Nephron progenitor cell (in vitro differentiated cells): ENCODE data around the gene LRRC38.
A peak's percentile ranks its signal among the peaks of the same experiment; 100 is the strongest.

Source experiments
- DNase-seq: peaks from one replicate; pipeline ENCODE4 v3.0.0; 2021
- H3K27ac Mint-ChIP-seq: 2 replicates; pipeline ENCODE4 v1.8.0; 2021; ENCODE audit warnings: mild to moderate bottlenecking, moderate library complexity, mixed read lengths
- H3K27me3 Mint-ChIP-seq: 2 replicates; pipeline ENCODE4 v1.8.0; 2021; ENCODE audit warnings: mild to moderate bottlenecking, low read depth, mixed read lengths; ENCODE audit not compliant: poor library complexity
- H3K36me3 Mint-ChIP-seq: 2 replicates; pipeline ENCODE4 v1.8.0; 2021; ENCODE audit warnings: low read depth, mixed read lengths
- H3K4me1 Mint-ChIP-seq: 2 replicates; pipeline ENCODE4 v1.8.0; 2021; ENCODE audit warnings: mixed read lengths
- H3K4me3 Mint-ChIP-seq: 2 replicates; pipeline ENCODE4 v1.8.0; 2021; ENCODE audit warnings: mild to moderate bottlenecking, moderate library complexity, mixed read lengths
- H3K9me3 Mint-ChIP-seq: 2 replicates; pipeline ENCODE4 v1.8.0; 2021; ENCODE audit warnings: mild to moderate bottlenecking, moderate library complexity, mixed read lengths
- TF ChIP-seq, protein P1 (sequence below): fragments of 200-600 bp; sonication (generic); IDR thresholded peaks from 2 replicates; pipeline ENCODE4 v1.5.0; 2021; ENCODE audit warnings: antibody characterized with exemption

LRRC38 gene

GRCh38 chr1:13528320-13528719 lies 14.5 kb upstream of the LRRC38 start:
- H3K4me1 Mint-ChIP-seq: peaks cover 4% of the 10 kb centered on the region

GRCh38 chr1:13523780-13524477 lies 10.1 kb upstream of the LRRC38 start:
- TF ChIP-seq, protein P1, sequence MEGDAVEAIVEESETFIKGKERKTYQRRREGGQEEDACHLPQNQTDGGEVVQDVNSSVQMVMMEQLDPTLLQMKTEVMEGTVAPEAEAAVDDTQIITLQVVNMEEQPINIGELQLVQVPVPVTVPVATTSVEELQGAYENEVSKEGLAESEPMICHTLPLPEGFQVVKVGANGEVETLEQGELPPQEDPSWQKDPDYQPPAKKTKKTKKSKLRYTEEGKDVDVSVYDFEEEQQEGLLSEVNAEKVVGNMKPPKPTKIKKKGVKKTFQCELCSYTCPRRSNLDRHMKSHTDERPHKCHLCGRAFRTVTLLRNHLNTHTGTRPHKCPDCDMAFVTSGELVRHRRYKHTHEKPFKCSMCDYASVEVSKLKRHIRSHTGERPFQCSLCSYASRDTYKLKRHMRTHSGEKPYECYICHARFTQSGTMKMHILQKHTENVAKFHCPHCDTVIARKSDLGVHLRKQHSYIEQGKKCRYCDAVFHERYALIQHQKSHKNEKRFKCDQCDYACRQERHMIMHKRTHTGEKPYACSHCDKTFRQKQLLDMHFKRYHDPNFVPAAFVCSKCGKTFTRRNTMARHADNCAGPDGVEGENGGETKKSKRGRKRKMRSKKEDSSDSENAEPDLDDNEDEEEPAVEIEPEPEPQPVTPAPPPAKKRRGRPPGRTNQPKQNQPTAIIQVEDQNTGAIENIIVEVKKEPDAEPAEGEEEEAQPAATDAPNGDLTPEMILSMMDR: no peak

More at GRCh38 chr1:13528320-13528719, 14.5 kb upstream of the LRRC38 start:
- Mint-ChIP-seq H3K36me3 (no peaks in the 10 kb centered on the region), H3K27ac (no peak overlapping the region), H3K9me3 (peaks cover 22% of the 10 kb centered on the region), H3K27me3 (no peaks in the 10 kb centered on the region), H3K4me3 (no peak overlapping the region)
- TF ChIP-seq, protein P1: no peak
- DNase-seq: no peak

DNA sequence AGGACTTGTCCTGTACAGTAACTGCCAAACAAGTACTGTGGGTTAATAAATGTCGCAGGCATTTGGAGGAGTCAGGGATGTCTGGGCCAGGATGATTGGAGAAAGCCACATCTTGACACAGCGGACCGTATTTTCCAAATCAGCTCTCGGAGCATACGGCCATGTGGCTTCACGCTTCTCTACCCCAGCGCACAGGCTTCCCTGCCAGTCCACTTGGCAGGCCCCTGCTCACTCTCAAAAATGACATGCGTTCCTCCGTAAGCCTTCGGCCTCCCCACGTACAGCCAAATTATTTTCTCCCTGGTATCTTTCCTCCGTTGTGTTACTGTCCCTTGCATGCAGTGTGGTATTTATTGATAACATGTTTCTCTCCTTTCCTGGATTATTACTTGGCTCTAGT lies 7.2 kb upstream of the LRRC38 start:
- Mint-ChIP-seq H3K36me3 (no peaks in the 10 kb centered on the region), H3K4me3 (no peak overlapping the region), H3K27me3 (peaks cover 53% of the 10 kb centered on the region), H3K4me1 (no peaks in the 10 kb centered on the region), H3K9me3 (peaks cover 23% of the 10 kb centered on the region), H3K27ac (no peak overlapping the region)
- no peak for DNase-seq
- TF ChIP-seq, protein P1: no peak

More at GRCh38 chr1:13523780-13524477, 10.1 kb upstream of the LRRC38 start:
- Mint-ChIP-seq H3K27me3 (peaks cover 25% of the 10 kb centered on the region), H3K36me3 (no peaks in the 10 kb centered on the region), H3K4me3 (no peak overlapping the region), H3K27ac (no peak overlapping the region), H3K9me3 (peaks cover 27% of the 10 kb centered on the region), H3K4me1 (no peaks in the 10 kb centered on the region)
- DNase-seq: no peak

GRCh38 chr1:13517193-13517812 lies 3.5 kb upstream of the LRRC38 start:
- TF ChIP-seq, protein P1: peak; percentile 47
- no peak overlapping the region for H3K4me3 Mint-ChIP-seq
- H3K27me3 Mint-ChIP-seq: peaks cover 88% of the 10 kb centered on the region
- H3K36me3 Mint-ChIP-seq: no peaks in the 10 kb centered on the region
- H3K27ac Mint-ChIP-seq: no peak overlapping the region
- H3K4me1 Mint-ChIP-seq: no peaks in the 10 kb centered on the region
- peaks cover 13% of the 10 kb centered on the region for H3K9me3 Mint-ChIP-seq
- peak; percentile 57 for DNase-seq

- Mint-ChIP-seq H3K9me3 (peaks cover 13% of the 10 kb centered on the region), H3K36me3 (no peaks in the 10 kb centered on the region), H3K27ac (no peak overlapping the region), H3K27me3 (peaks cover 94% of the 10 kb centered on the region), H3K4me1 (no peaks in the 10 kb centered on the region), H3K4me3 (no peak overlapping the region)
- TF ChIP-seq, protein P1: no peak
- no peak for DNase-seq
Measured at GRCh38 chr1:13516606-13517005, 2.8 kb upstream of the LRRC38 start.
